ENCODE data around the gene GALNT11. TPM values are rescaled to one million over a fixed set of nuclear protein-coding genes. Genes with fewer than 3 reads are reported as not detected.

The GALNT11 gene
- total RNA-seq, 1 donor from 2014 or later, result 9.0 TPM

- Mint-ChIP-seq H3K27me3 (peaks cover 11% of the 10 kb centered on the region), H3K4me3 (no peak overlapping the region), H3K9me3 (no peaks in the 10 kb centered on the region), H3K4me1 (no peaks in the 10 kb centered on the region), H3K36me3 (ENCODE audit: low read depth) (no peaks in the 10 kb centered on the region), H3K27ac (no peak overlapping the region)
- DNase-seq, result no peak
- ChIA-PET POLR2A (no interaction called here), CTCF (no interaction called here)
- ATAC-seq (ENCODE audit: low read depth), result no peak
- TF ChIP-seq CTCF (IDR thresholded peaks at IDR 0.05), result no peak
- intact Hi-C loops (cut with micrococcal nuclease), result no loop called here
Observed at GRCh38 chr7:152000191-152000590, 25.3 kb upstream of the GALNT11 start.

- TF ChIP-seq CTCF (IDR thresholded peaks at IDR 0.05), result no peak
- peaks cover 11% of the 10 kb centered on the region for H3K27me3 Mint-ChIP-seq
- intact Hi-C loops (cut with micrococcal nuclease), result no loop called here
- ChIA-PET CTCF (no interaction called here), POLR2A (no interaction called here)
- H3K9me3 Mint-ChIP-seq, result no peaks in the 10 kb centered on the region
- DNase-seq (no peak), ATAC-seq (ENCODE audit: low read depth) (no peak)
- no peak overlapping the region for H3K27ac Mint-ChIP-seq
- no peaks in the 10 kb centered on the region for H3K36me3 Mint-ChIP-seq (ENCODE audit: low read depth)
- H3K4me3 Mint-ChIP-seq, result no peak overlapping the region
- no peaks in the 10 kb centered on the region for H3K4me1 Mint-ChIP-seq
Observed at GRCh38 chr7:152006336-152006735, 19.1 kb upstream of the GALNT11 start.

- Mint-ChIP-seq H3K4me3 (no peak overlapping the region), H3K9me3 (no peaks in the 10 kb centered on the region), H3K27ac (no peak overlapping the region), H3K27me3 (peaks cover 14% of the 10 kb centered on the region), H3K4me1 (no peaks in the 10 kb centered on the region), H3K36me3 (ENCODE audit: low read depth) (no peaks in the 10 kb centered on the region)
- no peak for ATAC-seq (ENCODE audit: low read depth)
- POLR2A ChIA-PET, result no interaction called here
- CTCF ChIA-PET, result no interaction called here
- no peak for DNase-seq
- TF ChIP-seq CTCF (IDR thresholded peaks at IDR 0.05), result no peak
- intact Hi-C loops (cut with micrococcal nuclease), result no loop called here
Observed at GRCh38 chr7:152011860-152012259, 13.6 kb upstream of the GALNT11 start.

- ChIA-PET CTCF (no interaction called here), POLR2A (no interaction called here)
- H3K27ac Mint-ChIP-seq, result no peak overlapping the region
- no peak for TF ChIP-seq CTCF (IDR thresholded peaks at IDR 0.05)
- no peak for DNase-seq
- no peak for ATAC-seq (ENCODE audit: low read depth)
- intact Hi-C loops (cut with micrococcal nuclease), result no loop called here
- H3K4me3 Mint-ChIP-seq, result no peak overlapping the region
- H3K36me3 Mint-ChIP-seq (ENCODE audit: low read depth), result no peaks in the 10 kb centered on the region
- H3K4me1 Mint-ChIP-seq, result no peaks in the 10 kb centered on the region
- peaks cover 15% of the 10 kb centered on the region for H3K27me3 Mint-ChIP-seq
- H3K9me3 Mint-ChIP-seq, result no peaks in the 10 kb centered on the region
Observed at GRCh38 chr7:152013230-152013629, 12.2 kb upstream of the GALNT11 start.

GRCh38 chr7:152013974-152014373 lies 11.5 kb upstream of the GALNT11 start:
- Mint-ChIP-seq H3K36me3 (ENCODE audit: low read depth) (no peaks in the 10 kb centered on the region), H3K27ac (no peak overlapping the region), H3K27me3 (peaks cover 15% of the 10 kb centered on the region), H3K9me3 (no peaks in the 10 kb centered on the region), H3K4me1 (no peaks in the 10 kb centered on the region), H3K4me3 (no peak overlapping the region)
- no peak for DNase-seq
- CTCF ChIA-PET, result no interaction called here
- POLR2A ChIA-PET, result no interaction called here
- intact Hi-C loops (cut with micrococcal nuclease), result no loop called here
- no peak for TF ChIP-seq CTCF (IDR thresholded peaks at IDR 0.05)
- no peak for ATAC-seq (ENCODE audit: low read depth)
